GM21423 (cell line): ENCODE data around the gene PSMD11.

Source experiments
- ATAC-seq: cut with Tn5 transposase; IDR thresholded peaks from one replicate; pipeline ENCODE4 v1.9.1; 2021; ENCODE audit warnings: mild to moderate bottlenecking, moderate library complexity; ENCODE audit not compliant: unreplicated experiment

The PSMD11 gene

GRCh38 chr17:32464374-32464773 lies 20.1 kb downstream of the PSMD11 start:
- ATAC-seq, result no peak

- ATAC-seq, result no peak
Observed at GRCh38 chr17:32467949-32468348, 23.6 kb downstream of the PSMD11 start.

DNA sequence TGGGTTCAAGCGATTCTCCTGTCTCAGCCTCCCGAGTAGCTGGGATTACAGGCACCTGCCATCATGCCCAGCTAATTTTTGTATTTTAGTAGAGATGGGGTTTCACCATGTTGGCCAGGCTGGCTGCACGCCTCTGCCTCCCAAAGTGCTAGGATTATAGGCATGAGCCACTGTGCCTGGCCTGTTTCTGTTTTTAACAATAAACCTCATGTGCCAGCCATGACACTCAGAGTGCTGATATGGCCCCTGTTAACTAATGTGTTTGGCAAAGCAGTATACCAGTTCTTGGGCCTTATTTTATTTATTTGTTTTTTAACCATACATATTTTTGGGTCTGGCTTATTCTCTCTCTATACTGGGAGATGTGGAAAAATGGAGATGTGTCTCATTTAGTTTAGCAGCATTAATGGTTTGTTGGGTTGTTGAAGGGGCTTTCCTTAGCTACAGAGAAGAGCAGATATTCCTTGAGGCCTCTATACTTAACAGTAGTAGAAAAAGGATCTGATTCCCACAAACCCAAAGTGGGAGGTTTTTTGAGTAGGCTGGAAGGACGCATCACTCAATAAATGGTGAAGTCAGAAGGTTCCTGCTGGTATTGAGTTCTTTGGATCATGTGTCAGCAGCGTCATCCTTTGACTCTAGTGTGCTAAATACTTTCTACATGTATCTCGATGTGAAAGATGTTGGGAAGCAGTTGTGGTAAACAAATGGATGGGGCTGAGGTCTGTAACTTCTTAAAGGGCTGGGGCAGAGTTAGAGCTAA lies 26.3 kb downstream of the PSMD11 start:
- no peak for ATAC-seq

- ATAC-seq, result no peak
Observed at GRCh38 chr17:32471652-32472051, 27.3 kb downstream of the PSMD11 start.

DNA sequence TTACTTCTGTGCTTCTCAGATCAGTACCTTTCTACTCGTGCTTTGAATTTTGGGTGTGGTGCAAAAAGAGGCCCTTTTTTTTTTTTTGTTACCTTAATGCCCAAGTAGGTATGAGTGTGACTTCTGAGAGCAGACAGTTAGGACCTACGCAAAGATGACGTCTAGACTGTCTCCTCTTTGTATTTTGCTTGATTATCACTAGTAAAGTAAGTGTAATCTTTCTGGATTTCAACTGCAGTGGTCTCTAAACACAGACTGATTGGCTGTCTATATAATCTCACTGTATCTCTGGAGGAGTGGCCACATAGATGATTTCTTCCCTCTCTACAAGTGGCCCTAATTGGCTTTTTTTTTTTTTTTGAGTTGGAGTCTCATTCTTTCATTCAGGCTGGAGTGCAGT lies 30.9 kb downstream of the PSMD11 start:
- ATAC-seq, result no peak

- ATAC-seq, result no peak
Observed at GRCh38 chr17:32477220-32477619, 32.9 kb downstream of the PSMD11 start.

GRCh38 chr17:32479074-32479617 lies 34.8 kb downstream of the PSMD11 start:
- ATAC-seq, result no peak

GRCh38 chr17:32481193-32481592 lies 36.9 kb downstream of the PSMD11 start:
- no peak for ATAC-seq

- no peak for ATAC-seq
Observed at GRCh38 chr17:32482568-32483320, 38.4 kb downstream of the PSMD11 start.

DNA sequence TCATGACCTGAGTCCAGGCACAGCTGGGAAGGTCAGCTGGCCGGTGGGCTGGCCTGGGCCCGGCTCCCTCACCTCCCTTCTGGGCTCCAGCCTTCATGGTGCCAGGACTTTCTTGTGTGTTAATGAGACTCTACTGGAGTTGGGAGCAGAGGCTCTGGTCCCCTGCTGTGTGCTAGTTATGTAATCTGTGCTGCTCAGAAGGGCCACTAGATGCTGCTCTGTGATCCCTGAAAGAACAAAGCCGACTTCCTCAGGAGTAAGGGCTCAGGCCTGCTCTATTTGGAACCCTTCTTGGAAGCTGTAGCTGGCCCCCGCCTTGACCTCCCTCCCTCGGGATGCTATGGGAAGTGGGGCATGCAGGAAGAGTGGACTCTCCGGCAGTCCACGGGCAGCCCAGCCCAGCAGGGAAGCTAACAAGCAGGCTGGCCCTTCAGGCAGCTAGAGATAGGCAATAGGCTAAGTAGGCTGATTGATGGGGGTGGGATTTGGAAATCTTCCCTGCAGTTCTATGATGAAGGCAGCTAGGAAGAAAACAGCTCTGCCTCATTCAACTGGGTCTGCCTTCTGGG lies 39.2 kb downstream of the PSMD11 start:
- no peak for ATAC-seq

GRCh38 chr17:32484041-32484461 lies 39.7 kb downstream of the PSMD11 start:
- ATAC-seq, result no peak

DNA sequence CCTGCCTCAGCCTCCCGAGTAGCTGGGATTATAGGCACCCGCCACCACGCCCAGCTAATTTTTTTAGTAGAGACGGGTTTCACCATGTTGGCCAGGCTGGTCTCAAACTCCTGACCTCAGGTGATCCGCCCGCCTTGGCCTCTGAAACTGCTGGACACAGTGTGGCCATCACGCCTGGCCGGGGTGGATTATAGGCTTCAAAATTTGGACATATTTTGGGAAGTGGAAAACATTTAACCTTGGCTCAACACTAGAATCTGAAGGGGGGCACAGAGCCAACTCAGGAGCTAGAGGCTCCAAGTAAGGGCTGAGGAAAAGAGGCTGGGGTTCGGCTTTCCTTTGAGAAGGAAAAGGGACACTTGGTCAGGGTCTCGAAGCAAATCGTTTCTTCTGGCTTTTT lies 40.3 kb downstream of the PSMD11 start:
- no peak for ATAC-seq

DNA sequence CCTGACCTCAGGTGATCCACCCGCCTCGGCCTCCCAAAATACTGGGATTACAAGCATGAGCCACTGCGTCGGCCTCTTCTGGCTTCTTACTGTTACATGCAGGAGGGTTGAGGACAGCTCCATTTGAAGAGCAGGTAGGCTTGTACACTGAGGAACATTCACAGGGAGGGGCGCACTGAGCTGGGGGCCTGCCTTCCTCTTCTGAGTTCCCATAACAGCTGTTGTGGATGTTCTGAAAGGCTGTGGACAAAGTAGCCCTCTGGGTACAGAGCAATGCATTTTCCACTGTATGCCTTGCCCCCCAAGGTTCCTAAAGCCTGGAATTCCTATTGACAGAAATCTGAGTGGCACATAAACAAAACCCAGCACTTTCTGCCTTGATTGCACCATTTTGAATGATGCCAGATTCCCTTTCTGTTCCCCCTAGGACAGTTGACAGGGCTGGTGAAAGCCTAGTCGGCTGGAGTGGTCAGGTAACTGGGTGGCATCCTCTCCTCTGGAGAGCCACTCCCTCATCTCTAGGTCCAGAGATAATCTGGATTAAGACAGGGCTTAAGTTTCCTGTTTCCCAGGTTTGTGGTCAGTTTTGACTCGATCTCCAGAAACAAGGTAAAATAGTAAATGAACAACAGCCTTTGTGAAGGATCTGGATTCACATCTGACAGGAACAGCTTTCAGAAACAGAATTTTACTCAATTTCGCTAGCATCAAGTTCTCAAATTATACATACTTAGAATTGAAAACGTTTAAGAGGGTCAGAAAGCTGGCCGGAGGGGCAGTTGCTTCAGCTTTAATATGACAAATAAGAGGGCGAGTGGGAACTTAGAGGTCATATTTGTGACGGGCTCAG lies 41.2 kb downstream of the PSMD11 start:
- ATAC-seq, result no peak

- peak; percentile 43 for ATAC-seq
Observed at GRCh38 chr17:32486111-32486700, 41.9 kb downstream of the PSMD11 start.

GRCh38 chr17:32486701-32487472 lies 42.6 kb downstream of the PSMD11 start, which contains the start of gene CDK5R1:
CDK5R1 (plus strand) TSS chr17:32486993; CDS start chr17:32487621, 628 bp downstream.
- ATAC-seq, result peak; percentile 58

- ATAC-seq, result no peak
Observed at GRCh38 chr17:32487473-32488176, 43.3 kb downstream of the PSMD11 start.

GRCh38 chr17:32488177-32488542 lies 43.9 kb downstream of the PSMD11 start:
- ATAC-seq, result no peak

DNA sequence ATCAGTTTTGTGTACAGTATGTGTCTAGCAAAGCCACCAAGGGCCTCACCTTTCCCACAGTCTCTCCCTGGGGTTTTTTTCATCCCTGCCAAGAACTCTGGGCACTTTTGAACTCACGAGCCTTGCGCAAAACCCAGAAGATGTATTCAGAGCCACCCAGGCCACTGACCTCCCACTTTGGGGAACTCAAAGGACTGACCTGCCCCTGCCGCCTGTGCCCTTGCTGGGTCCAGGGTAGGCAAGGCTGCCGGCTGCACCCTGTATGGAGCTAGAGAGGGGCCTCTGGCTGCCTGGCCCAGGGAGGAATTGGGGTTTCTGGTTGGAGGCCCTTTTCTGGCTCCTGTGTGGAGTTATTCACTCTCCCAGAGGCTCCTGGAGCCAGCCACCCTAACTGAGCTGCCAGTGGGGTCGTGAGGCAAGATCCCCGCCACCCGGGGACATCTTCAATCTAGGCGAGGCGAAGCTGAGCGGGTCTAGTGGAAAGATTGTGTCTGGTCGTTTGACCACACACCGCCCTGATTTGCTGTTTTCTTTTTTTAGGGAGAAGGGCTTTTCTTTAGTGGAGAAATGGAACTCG lies 44.4 kb downstream of the PSMD11 start:
- no peak for ATAC-seq
